Measurements from ENCODE around the gene GPR108.
"Not testable (repeated sequence)": the region's sequence is repeated elsewhere in the genome, so short reads cannot be mapped to it uniquely, and the experiment has no call there.

GPR108 gene

GRCh38 chr19:6761053-6761676 is 23.8 kb upstream of the GPR108 start:
- in situ Hi-C loops (cut with MboI; ENCODE audit: low sequenced_read_pairs) = no loop called here

- in situ Hi-C loops (cut with MboI; ENCODE audit: low sequenced_read_pairs) = no loop called here
These were observed 23.2 kb upstream of the GPR108 start for GRCh38 chr19:6760606-6761005.

- in situ Hi-C loops (cut with MboI; ENCODE audit: low sequenced_read_pairs) = loop anchor here (10.0 kb wide), 1 partner anchor 240 kb away; no protein-coding TSS in a partner anchor
These were observed 17.5 kb upstream of the GPR108 start for GRCh38 chr19:6754653-6755463.

- in situ Hi-C loops (cut with MboI; ENCODE audit: low sequenced_read_pairs) = loop anchor here (10.0 kb wide), 1 partner anchor 239 kb away; no protein-coding TSS in a partner anchor
These were observed 16.8 kb upstream of the GPR108 start for GRCh38 chr19:6754136-6754535.

GRCh38 chr19:6753178-6754031 is 16.0 kb upstream of the GPR108 start:
- in situ Hi-C loops (cut with MboI; ENCODE audit: low sequenced_read_pairs) = loop anchor here (10.0 kb wide), 1 partner anchor 239 kb away; no protein-coding TSS in a partner anchor

- in situ Hi-C loops (cut with MboI; ENCODE audit: low sequenced_read_pairs) = loop anchor here (10.0 kb wide), 1 partner anchor 238 kb away; no protein-coding TSS in a partner anchor
These were observed 15.1 kb upstream of the GPR108 start for GRCh38 chr19:6752256-6753177.

GRCh38 chr19:6751189-6751588 is 13.8 kb upstream of the GPR108 start:
- in situ Hi-C loops (cut with MboI; ENCODE audit: low sequenced_read_pairs) = loop anchor here (10.0 kb wide), 1 partner anchor 236 kb away; no protein-coding TSS in a partner anchor

- in situ Hi-C loops (cut with MboI; ENCODE audit: low sequenced_read_pairs) = loop anchor here (10.0 kb wide), 1 partner anchor 235 kb away; no protein-coding TSS in a partner anchor
These were observed 12.7 kb upstream of the GPR108 start for GRCh38 chr19:6750062-6750461.

- in situ Hi-C loops (cut with MboI; ENCODE audit: low sequenced_read_pairs) = not testable (repeated sequence)
These were observed 11.2 kb upstream of the GPR108 start for GRCh38 chr19:6748543-6748942.

GRCh38 chr19:6745965-6746364 is 8.6 kb upstream of the GPR108 start:
- in situ Hi-C loops (cut with MboI; ENCODE audit: low sequenced_read_pairs) = no loop called here

- in situ Hi-C loops (cut with MboI; ENCODE audit: low sequenced_read_pairs) = no loop called here
These were observed 7.3 kb upstream of the GPR108 start for GRCh38 chr19:6744381-6745301.

GRCh38 chr19:6743714-6744380 is 6.5 kb upstream of the GPR108 start:
- in situ Hi-C loops (cut with MboI; ENCODE audit: low sequenced_read_pairs) = no loop called here

- in situ Hi-C loops (cut with MboI; ENCODE audit: low sequenced_read_pairs) = no loop called here
These were observed 5.7 kb upstream of the GPR108 start for GRCh38 chr19:6743066-6743465.

GRCh38 chr19:6740589-6741343 is 3.4 kb upstream of the GPR108 start:
- in situ Hi-C loops (cut with MboI; ENCODE audit: low sequenced_read_pairs) = no loop called here

GRCh38 chr19:6739883-6740588 is 2.7 kb upstream of the GPR108 start:
- in situ Hi-C loops (cut with MboI; ENCODE audit: low sequenced_read_pairs) = loop anchor here (10.0 kb wide), 1 partner anchor 215 kb away; no protein-coding TSS in a partner anchor

GRCh38 chr19:6739390-6739882 is 2.1 kb upstream of the GPR108 start, which contains the start of gene TRIP10:
Gene TRIP10, plus strand, starts transcription at chr19:6739680. Its CDS starts 82 bp downstream, at chr19:6739762.
- in situ Hi-C loops (cut with MboI; ENCODE audit: low sequenced_read_pairs) = loop anchor here (10.0 kb wide), 1 partner anchor 215 kb away; no protein-coding TSS in a partner anchor
